Measurements from ENCODE around the gene CACNA2D2.

The CACNA2D2 gene

GRCh38 chr3:50358911-50359759, 144.3 kb downstream of the CACNA2D2 start, which contains the start of gene TMEM115:
TMEM115 (minus strand) TSS chr3:50359521; CDS start chr3:50359063, 458 bp downstream.
- peak; percentile 100 for ATAC-seq

GRCh38 chr3:50358355-50358910, 145.0 kb downstream of the CACNA2D2 start:
- no peak for ATAC-seq

- ATAC-seq: no peak
These were observed 146.0 kb downstream of the CACNA2D2 start for GRCh38 chr3:50357481-50357880.

- no peak for ATAC-seq
These were observed 146.9 kb downstream of the CACNA2D2 start for GRCh38 chr3:50356553-50356952.

- no peak for ATAC-seq
These were observed 147.4 kb downstream of the CACNA2D2 start for GRCh38 chr3:50355829-50356552.

GRCh38 chr3:50354850-50355249, 148.6 kb downstream of the CACNA2D2 start:
- ATAC-seq: no peak

GRCh38 chr3:50354186-50354764, 149.2 kb downstream of the CACNA2D2 start:
- no peak for ATAC-seq

- ATAC-seq: no peak
These were observed 150.0 kb downstream of the CACNA2D2 start for GRCh38 chr3:50353245-50354004.

- no peak for ATAC-seq
These were observed 150.7 kb downstream of the CACNA2D2 start for GRCh38 chr3:50352781-50353180.

GRCh38 chr3:50351323-50351697, 152.1 kb downstream of the CACNA2D2 start:
- ATAC-seq: no peak

GRCh38 chr3:50350527-50351322, 152.7 kb downstream of the CACNA2D2 start, which contains the start of the genes CYB561D2 and NPRL2:
CYB561D2 (plus strand) TSS chr3:50350862; CDS start chr3:50351434, 572 bp downstream.
NPRL2 (minus strand) TSS chr3:50350775; CDS start chr3:50350652, 123 bp downstream.
- peak; percentile 89 to 90 for ATAC-seq

GRCh38 chr3:50350213-50350526, 153.3 kb downstream of the CACNA2D2 start:
- ATAC-seq: no peak

- ATAC-seq: peak; percentile 6 to 10
These were observed 156.1 kb downstream of the CACNA2D2 start for GRCh38 chr3:50347187-50347813.

GRCh38 chr3:50345586-50346234, 157.7 kb downstream of the CACNA2D2 start, which contains the start of gene ZMYND10:
ZMYND10 (minus strand) TSS chr3:50345732; CDS start chr3:50345579, 153 bp downstream.
- peak; percentile 12 to 29 for ATAC-seq

- ATAC-seq: no peak
These were observed 158.4 kb downstream of the CACNA2D2 start for GRCh38 chr3:50345008-50345407.

- no peak for ATAC-seq
These were observed 160.4 kb downstream of the CACNA2D2 start for GRCh38 chr3:50342813-50343633.

GRCh38 chr3:50341996-50342650, 161.3 kb downstream of the CACNA2D2 start:
- ATAC-seq: no peak

- no peak for ATAC-seq
These were observed 161.9 kb downstream of the CACNA2D2 start for GRCh38 chr3:50341537-50341936.
